HFF-Myc (cell line): ENCODE results near the gene C1QL1.
A peak's percentile ranks its signal among the peaks of the same experiment; 100 is the strongest.
"Not testable (repeated sequence)": the region's sequence is repeated elsewhere in the genome, so short reads cannot be mapped to it uniquely, and the experiment has no call there.

Experiments
- DNase-seq: peaks from one replicate; pipeline ENCODE4 v3.0.0-alpha.2; 2011; ENCODE audit warnings: low read depth; ENCODE audit errors: extremely low read depth
- H3K4me3 ChIP-seq: replicated peaks from 2 replicates; pipeline ENCODE4 v1.5.1; 2011; ENCODE audit warnings: low read depth, mild to moderate bottlenecking, control low read depth, low read length
- CTCF ChIP-seq: IDR thresholded peaks from 2 replicates; pipeline ENCODE4 v1.5.1; 2012; ENCODE audit warnings: mild to moderate bottlenecking, low read depth, low read length, control low read depth; ENCODE audit errors: missing control alignments

The C1QL1 gene

GRCh38 chr17:44955674-44956425 lies 12.3 kb downstream of the C1QL1 start:
- no peak for DNase-seq
- no peak for TF ChIP-seq CTCF
- H3K4me3 ChIP-seq, result no peak overlapping the region

GRCh38 chr17:44952946-44953475 lies 15.1 kb downstream of the C1QL1 start:
- no peak for DNase-seq
- TF ChIP-seq CTCF, result no peak

GRCh38 chr17:44948315-44948795 lies 19.7 kb downstream of the C1QL1 start:
- no peak for DNase-seq
- no peak for TF ChIP-seq CTCF
- H3K4me3 ChIP-seq, result peak overlapping the region; percentile 88

More at GRCh38 chr17:44952946-44953475, 15.1 kb downstream of the C1QL1 start:
- H3K4me3 ChIP-seq, result no peak overlapping the region

GRCh38 chr17:44947461-44948314 lies 20.4 kb downstream of the C1QL1 start, which contains the start of gene KIF18B:
KIF18B (minus strand) TSS chr17:44947773; CDS start chr17:44936344, 11,429 bp downstream.
- no peak for TF ChIP-seq CTCF
- peak; percentile 92 for DNase-seq
- H3K4me3 ChIP-seq, result peak within 1 kb of the TSS; percentile 88

- DNase-seq, result not testable (repeated sequence)
- peak overlapping the region; percentile 88 for H3K4me3 ChIP-seq
Observed at GRCh38 chr17:44945652-44946051, 22.5 kb downstream of the C1QL1 start.

- no peak for TF ChIP-seq CTCF
- H3K4me3 ChIP-seq, result no peak overlapping the region
- DNase-seq, result no peak
Observed at GRCh38 chr17:44942456-44942855, 25.6 kb downstream of the C1QL1 start.

GRCh38 chr17:44941712-44942331 lies 26.3 kb downstream of the C1QL1 start:
- H3K4me3 ChIP-seq, result no peak overlapping the region
- no peak for DNase-seq
- TF ChIP-seq CTCF, result no peak
